GM18519 (cell line): ENCODE results near the gene DNAH11.
A peak's percentile ranks its signal among the peaks of the same experiment; 100 is the strongest.
"Not testable (repeated sequence)": the region's sequence is repeated elsewhere in the genome, so short reads cannot be mapped to it uniquely, and the experiment has no call there.

ENCODE experiments used
- ATAC-seq: cut with Tn5 transposase; IDR thresholded peaks from one replicate; pipeline ENCODE4 v1.9.1; 2021; ENCODE audit warnings: mild to moderate bottlenecking, moderate library complexity; ENCODE audit not compliant: unreplicated experiment, low FRiP score

Gene DNAH11, protein sequence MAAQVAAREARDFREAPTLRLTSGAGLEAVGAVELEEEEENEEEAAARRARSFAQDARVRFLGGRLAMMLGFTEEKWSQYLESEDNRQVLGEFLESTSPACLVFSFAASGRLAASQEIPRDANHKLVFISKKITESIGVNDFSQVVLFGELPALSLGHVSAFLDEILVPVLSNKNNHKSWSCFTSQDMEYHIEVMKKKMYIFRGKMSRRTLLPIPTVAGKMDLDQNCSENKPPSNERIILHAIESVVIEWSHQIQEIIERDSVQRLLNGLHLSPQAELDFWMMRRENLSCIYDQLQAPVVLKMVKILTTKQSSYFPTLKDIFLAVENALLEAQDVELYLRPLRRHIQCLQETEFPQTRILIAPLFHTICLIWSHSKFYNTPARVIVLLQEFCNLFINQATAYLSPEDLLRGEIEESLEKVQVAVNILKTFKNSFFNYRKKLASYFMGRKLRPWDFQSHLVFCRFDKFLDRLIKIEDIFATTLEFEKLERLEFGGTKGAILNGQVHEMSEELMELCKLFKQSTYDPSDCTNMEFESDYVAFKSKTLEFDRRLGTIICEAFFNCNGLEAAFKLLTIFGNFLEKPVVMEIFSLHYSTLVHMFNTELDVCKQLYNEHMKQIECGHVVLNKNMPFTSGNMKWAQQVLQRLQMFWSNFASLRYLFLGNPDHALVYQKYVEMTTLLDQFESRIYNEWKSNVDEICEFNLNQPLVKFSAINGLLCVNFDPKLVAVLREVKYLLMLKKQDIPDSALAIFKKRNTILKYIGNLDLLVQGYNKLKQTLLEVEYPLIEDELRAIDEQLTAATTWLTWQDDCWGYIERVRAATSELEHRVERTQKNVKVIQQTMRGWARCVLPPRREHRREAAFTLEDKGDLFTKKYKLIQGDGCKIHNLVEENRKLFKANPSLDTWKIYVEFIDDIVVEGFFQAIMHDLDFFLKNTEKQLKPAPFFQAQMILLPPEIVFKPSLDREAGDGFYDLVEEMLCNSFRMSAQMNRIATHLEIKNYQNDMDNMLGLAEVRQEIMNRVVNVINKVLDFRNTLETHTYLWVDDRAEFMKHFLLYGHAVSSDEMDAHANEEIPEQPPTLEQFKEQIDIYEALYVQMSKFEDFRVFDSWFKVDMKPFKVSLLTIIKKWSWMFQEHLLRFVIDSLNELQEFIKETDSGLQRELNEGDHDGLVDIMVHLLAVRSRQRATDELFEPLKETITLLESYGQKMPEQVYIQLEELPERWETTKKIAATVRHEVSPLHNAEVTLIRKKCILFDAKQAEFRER (N-terminal part only)

DNA sequence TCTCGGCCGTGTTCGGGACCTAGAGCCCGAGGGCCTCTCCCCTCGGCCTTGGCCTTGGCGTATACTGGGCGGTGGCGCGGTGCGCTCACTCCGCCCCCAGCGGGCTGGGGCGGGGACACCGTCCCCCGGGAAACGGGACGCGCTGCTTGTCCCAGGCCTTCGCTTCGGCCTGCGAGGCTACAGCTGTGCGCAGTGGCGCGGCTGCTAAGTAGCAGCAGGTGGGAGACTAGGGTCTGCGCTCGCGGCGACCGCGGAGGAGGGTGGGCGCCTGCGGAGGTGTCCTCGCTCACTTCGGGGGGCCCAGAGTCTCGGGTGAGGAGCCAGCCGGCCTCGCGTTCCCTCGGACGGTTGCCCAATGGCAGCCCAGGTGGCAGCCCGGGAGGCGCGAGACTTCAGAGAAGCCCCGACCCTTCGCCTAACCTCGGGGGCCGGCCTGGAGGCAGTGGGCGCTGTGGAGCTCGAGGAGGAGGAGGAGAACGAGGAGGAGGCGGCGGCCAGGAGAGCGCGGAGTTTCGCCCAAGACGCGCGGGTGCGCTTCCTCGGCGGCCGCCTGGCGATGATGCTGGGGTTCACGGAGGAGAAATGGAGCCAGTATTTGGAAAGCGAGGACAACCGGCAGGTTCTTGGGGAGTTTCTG lies at the start of gene DNAH11:
DNAH11 (plus strand) TSS at position 149 of the 637 bp plus-strand sequence; CDS start at position 356, 207 bp downstream.
- peak; percentile 71 for ATAC-seq

DNA sequence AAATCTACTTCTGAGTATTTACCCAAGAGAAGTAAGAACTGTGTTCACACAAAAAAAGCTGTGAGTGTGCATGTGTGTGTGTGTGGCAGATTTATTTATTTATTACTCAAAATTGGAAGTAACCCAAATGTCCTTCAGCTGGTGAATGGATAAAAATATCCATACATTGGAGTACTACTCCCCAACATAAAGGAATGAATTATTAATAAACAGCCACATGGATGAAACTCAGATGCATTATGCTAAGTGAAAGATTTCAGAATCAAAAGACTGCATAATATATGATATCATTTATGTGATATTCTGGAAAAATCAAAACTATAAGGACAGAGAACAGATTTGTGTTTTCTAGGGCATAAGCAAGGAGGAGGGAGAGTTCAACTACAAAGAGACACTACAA lies 47.1 kb upstream of the DNAH11 start:
- no peak for ATAC-seq

DNA sequence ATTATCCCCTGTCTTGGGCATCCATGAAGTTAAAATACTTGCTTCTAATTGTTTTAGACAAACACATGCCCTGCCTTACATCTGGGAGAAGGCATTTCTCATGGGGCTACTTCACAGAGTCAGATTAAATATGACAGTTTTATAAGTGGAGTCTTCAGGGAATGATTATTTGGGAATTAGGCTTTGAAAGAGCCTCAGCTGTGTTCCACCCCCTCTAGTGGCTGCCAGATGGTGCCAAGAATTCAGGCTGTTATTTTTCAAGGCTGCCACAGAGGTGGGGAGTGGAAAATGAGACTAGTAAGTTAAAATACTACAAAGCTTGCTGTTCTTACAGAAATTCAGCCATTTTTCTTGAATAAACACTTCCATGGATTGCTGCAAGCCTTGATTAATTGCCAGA lies 45.8 kb upstream of the DNAH11 start:
- ATAC-seq, result no peak

DNA sequence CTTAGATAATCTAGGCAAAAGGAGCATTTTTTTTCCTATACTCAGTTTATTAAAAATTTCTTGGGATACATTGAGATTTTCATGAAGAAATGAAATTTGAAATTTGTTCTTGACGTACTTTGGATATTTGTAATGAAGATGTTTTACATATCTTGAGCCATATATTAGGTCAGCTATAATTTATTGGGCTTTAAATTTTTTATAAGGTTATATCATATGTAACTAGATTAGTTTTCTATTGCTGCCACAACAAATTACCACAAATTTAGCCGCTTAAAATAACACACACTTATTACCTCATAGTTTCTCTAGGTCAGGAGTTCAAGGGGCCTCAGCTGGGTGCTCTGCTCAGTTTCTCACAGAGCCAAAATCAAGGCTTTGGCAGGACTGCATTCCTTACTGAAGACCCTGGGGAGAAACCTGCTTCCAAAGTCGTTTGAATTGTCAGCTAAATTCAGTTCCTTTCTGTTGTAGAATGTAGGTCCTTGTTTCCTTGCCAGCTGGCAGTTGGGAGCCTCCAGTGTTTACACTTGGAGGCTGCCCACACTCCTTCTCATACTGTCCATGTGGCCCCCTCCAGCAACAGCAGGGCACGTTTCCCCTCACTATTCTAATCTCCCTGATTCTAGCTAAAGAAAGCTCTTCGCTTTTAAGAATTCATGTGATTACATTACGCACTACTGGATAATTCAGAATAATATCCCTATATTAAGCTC lies 42.6 kb upstream of the DNAH11 start:
- no peak for ATAC-seq

DNA sequence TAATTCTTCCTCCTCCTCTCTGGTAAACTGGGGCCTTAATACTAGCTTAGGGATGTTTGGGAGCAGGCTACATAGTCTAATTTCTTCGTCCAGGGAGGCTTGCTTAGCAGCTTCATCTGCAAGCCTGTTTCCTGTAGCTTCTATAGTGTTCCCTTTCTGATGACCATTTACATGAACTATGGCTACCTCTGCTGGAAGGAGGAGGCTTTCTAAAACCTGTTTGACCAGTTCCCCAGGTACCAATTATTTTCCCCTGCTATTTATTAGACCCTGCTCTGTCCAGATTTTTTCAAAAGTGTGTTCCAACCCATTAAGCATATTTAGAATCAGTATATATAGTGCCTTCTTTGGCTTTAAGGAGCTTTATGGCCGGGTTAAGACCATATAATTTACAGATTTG lies 38.8 kb upstream of the DNAH11 start:
- ATAC-seq, result no peak

DNA sequence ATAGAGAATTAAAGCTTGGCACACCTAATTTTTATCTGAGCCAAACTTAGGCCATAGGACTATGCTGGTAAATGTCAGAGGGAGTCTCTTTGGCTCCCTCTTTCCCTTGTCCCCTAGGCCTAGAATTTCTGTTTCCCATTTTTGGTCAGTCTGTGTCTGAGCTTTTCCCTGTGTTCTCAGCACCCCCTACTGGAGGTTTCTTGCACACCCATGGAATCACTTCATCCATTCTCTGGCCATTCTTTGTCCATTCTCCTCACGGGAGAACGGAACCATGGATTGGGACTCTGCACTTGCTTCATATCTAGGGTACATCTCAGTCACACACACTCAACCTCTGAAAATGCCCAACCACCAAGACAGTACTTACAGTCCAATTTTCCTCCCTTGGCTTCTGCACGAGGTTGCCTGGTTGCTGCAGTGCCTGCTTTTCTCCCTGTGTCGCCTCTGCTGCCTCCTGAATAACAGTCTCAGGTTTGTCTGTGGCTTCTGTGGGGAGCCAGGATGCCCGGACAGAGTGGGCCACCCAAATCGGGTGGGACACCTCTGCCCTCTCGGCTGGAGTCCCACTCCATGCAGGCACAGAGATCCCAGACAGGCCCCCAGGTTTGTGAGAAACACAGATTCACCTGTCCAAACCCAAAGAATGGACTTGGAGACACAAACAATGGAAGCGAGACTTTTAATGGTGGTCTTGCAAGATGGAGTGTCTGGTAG lies 35.1 kb upstream of the DNAH11 start:
- no peak for ATAC-seq

DNA sequence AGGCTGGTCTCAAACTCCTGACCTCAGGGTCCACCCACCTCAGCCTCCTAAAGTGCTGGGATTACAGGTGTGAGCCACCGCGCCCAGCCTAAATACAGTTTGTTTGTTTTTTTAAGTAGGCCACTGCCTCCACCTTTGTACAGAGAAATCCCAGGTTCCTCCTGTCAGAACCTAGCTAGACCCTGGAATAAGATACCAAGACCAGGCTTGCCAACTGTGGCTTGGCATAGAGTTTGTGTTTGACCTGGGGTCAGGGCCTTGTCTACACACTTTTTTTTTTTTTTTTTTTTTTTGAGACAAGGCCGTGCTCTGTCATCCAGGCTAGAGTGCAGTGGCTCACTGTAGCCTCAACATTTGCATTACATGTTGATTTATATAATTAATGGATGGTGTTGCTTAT lies 34.3 kb upstream of the DNAH11 start:
- ATAC-seq, result no peak

DNA sequence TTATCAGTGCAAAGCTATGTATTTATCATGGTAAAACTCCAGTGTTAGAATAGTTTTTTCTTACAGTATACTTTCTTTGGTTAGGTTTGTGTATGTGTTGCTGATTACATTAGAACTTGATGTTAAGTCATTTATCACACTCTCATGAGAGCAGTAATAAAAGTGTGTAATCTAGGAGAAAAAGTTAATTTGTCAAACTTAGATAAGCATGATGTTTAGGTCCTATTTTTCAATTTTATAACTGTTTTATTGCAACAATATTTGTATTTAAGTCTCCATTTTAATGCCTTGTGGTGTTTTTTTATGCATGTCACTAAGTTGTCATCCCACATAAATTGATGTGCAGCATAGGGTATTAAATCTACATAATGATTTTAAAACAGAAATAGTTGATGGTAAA lies 28.8 kb upstream of the DNAH11 start:
- no peak for ATAC-seq

DNA sequence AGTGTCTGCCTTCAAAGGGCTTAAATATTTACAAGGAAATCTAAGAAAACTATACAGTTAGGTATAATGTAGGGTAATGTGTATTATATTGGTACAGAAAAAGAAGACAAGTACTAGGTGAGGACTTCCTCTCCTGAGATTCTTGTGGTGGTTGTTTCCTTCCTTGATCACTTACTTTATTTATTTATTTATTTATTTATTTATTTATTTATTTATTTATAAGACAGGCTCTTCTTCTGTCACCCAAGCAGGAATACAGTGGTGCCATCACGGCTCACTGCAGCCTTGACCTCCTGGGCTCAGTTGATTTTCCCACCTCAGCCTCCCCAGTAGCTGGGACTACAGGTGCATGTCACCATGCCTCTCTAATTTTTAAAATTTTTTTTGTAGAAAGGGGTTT lies 18.2 kb upstream of the DNAH11 start:
- no peak for ATAC-seq

DNA sequence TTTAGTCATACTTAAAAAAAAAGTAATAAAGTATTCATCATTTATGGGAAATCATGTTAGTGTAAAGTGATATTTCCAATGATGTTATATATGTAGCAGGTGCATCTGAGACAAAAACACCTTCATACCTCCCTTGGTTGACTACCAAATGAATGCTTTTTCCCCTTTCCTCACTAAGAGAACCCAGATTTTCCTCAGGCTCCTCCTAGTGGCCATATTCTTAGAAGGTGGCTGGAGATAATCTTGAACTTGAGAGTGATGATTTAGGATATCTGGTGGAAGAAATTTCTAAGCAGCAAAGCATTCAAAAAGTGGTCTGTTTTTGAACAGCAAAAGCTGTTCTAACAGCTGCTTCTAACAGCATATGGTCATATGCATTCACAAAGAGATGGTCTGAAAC lies 16.8 kb upstream of the DNAH11 start:
- no peak for ATAC-seq

DNA sequence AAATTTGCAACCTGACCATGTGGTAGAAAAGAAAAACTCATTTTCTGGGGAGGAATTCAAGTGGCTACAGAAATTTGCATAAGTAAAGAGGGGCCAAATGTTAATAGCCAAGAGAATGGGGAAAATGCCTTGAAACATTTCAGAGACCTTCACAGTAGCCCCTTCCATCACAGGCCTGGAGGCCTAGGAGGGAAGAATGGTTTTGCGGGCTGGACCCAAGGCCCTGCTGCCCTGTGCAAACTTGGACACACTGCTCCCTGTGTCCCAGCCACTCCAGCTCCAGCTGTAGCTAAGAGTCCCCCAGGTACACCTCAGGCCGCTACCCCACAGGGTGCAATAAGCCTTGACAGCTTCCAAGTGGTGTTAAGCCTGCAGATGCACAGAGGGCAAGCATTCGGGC lies 16.4 kb upstream of the DNAH11 start:
- ATAC-seq, result no peak

DNA sequence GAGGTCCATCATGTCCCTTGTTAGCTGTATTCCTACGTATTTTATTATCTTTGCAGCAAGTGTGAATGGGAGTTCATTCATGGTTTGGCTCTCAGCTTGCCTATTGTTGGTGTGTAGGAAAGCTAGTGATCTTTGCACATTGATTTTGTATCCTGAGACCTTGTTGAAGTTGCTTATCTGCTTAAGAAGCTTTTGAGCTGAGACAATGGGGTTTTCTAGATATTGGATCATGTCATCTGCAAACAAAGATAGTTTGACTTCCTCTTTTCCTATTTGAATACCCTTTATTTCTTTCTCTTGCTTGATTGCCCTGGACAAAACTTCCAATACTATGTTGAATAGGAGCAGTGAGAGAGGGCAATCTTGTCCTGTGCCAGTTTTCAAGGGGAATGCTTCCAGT lies 10.4 kb upstream of the DNAH11 start:
- not testable (repeated sequence) for ATAC-seq

DNA sequence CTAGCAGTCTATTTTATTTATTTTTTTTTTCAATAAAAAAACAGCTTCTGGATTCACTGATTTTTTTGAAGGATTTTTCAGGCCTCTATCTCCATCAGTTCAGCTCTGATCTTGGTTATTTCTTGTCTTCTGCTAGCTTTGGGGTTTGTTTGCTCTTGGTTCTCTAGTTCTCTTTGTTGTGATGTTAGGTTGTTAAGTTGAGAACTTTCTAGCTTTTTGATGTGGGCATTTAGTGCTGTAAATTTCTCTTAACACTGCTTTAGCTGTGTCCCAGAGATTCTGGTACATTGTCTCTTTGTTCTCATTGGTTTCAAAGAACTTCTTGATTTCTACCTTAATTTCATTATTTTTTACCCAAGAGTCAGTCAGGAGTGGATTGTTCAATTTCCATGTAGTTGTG lies 9.2 kb upstream of the DNAH11 start:
- ATAC-seq, result not testable (repeated sequence)

DNA sequence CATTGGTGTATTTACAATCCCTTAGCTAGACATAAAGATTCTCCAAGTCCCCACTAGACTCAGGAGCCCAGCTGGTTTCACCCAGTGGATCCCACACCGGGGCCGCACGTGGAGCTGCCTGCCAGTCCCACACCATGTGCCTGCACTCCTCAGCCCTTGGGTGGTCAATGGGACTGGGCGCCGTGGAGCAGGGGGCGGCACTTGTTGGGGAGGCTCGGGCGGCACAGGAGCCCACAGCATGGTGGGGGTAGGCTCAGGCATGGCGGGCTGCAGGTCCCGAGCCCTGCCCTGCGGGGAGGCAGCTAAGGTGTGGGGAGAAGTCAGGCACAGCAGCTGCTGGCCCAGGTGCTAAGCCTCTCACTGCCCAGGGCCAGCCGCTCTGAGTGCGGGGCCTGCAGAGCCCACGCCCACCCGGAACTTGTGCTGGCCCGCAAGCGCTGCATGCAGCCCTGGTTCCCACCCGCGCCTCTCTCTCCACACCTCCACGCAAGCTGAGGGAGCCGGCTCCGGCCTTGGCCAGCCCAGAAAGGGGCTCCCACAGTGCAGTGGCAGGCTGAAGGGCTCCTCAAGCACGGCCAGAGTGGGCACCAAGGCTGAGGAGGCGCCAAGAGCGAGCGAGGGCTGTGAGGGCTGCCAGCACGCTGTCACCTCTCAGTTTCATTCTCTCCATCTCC lies 6.3 kb upstream of the DNAH11 start:
- not testable (repeated sequence) for ATAC-seq

DNA sequence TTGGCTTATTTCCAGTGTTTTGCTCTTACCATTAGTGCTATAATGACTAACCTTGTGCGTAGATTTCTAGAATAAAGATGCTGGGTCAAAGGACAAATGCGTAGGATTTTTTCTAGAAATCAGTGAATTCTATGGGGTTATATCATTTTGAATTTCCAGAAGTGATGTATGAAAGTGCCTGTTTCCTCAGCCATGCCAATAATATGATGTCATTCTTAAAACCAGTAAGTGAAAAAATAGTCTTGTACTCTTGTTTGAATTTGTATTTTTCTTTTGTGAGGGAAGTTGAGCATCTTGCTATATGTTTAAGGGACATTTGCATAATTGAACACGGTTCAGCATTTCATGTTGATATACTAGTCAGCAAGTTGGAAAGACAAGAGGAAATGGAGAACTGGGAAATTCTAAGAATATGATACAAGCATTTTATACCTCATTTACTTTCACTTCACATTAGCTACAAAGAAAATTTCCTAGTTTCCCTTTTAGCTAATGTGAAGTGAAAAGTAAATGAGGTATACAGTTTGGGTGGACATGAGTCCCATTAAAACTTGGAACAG lies 3.8 kb upstream of the DNAH11 start:
- ATAC-seq, result no peak

DNA sequence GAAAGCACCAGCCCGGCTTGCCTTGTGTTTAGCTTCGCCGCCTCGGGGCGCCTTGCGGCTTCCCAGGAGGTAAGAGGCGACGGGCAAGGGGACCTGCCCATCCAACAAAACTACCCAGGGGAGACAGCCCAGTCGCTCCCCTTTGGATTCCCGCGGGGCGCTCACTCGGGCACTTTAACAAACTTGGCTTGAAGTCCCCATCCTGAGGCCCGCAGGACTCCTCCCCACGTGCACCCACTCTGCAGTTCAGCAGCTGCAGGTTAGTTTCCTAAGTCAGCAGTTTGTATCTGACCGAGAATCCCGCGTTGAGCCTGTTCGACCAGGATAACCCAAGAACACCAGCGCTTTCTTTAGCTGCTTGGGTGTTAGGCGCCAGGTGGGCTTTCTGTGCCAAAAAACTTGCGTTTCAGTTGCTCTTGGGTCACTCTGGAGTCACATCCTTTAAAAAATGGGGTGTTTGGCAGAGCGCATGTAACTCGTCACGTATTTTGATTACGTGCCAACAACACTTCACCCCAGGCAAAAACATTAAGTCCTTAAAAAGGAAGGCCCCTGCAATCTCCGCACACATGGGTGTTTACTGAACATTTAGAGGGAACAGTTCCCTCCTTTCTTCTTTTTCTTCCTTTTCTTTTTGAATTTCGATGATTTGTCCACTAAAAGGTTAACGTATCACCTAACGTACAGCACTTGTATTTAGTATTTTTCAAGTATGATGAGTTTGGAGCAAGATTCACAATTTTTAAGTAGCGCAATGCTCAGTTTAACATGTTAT lies 876 bp downstream of the DNAH11 start:
- no peak for ATAC-seq

DNA sequence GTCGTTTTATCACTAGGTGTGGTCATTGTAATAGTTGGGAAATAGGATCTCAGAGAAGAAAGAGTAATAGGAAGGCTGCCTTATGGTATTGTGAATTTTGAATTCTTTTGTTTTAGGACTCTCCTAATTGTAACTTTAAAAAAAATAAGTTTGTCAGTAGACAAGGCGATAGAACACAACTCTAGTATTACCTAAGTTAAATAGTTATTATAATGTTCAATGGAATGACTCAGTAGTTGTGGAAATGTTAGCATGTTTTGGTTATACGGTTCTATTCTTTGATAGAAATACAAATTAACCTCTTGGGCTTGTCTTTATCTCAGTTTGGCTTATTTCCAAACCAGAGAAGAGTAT lies 1.4 kb downstream of the DNAH11 start:
- no peak for ATAC-seq

DNA sequence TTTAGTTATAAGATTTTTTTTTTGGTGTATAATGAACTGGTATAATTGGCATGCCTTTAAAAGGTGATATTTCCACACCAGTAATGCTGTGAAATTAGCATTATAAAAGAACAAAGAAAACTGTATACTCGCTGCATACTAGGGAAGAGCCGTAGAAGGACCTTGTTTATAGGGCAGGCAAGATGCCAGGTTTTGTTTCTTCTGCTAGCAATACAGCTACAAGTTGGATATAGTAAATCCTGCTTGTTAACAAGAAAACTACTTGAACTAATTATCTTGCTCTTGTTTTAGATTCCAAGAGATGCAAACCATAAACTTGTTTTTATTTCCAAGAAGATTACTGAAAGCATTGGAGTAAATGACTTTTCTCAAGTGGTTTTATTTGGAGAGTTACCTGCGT lies 1.9 kb downstream of the DNAH11 start:
- no peak for ATAC-seq
